Smooth muscle cell (in vitro differentiated cells): ENCODE measurements around the gene C5orf15. TPM values are rescaled to one million over a fixed set of nuclear protein-coding genes. Genes with fewer than 3 reads are reported as not detected.

Experiments
- DNase-seq: peaks from one replicate; lab custom pipeline; 2025; ENCODE audit not compliant: unreplicated experiment; lab: John Stamatoyannopoulos, UW
- H2AFZ ChIP-seq: fragments of 200-600 bp; sonication (generic); 2 replicates; pipeline ENCODE4 v1.6.0; 2016; ENCODE audit warnings: antibody characterized with exemption, low read depth, mild to moderate bottlenecking
- H3F3A ChIP-seq: fragments of 200-600 bp; sonication (generic); 2 replicates; pipeline ENCODE4 v1.6.0; 2017; ENCODE audit warnings: antibody characterized with exemption, low read depth
- H3K27ac ChIP-seq: fragments of 200-600 bp; sonication (generic); 2 replicates; pipeline ENCODE4 v1.5.1; 2016; ENCODE audit warnings: low read depth, mild to moderate bottlenecking
- H3K27me3 ChIP-seq: fragments of 200-600 bp; sonication (generic); 2 replicates; pipeline ENCODE4 v1.6.1; 2016; ENCODE audit warnings: low read depth, mild to moderate bottlenecking
- H3K36me3 ChIP-seq: fragments of 200-600 bp; sonication (generic); 2 replicates; pipeline ENCODE4 v1.5.1; 2016; ENCODE audit warnings: low read depth
- H3K4me1 ChIP-seq: fragments of 200-600 bp; sonication (generic); 2 replicates; pipeline ENCODE4 v1.5.1; 2016; ENCODE audit warnings: low read depth
- H3K4me2 ChIP-seq: fragments of 200-600 bp; sonication (generic); 2 replicates; pipeline ENCODE4 v1.6.0; 2016; ENCODE audit warnings: mild to moderate bottlenecking
- H3K4me3 ChIP-seq: fragments of 200-600 bp; sonication (generic); 2 replicates; pipeline ENCODE4 v1.5.1; 2016; ENCODE audit warnings: mild to moderate bottlenecking
- H3K79me2 ChIP-seq: fragments of 200-600 bp; sonication (generic); 2 replicates; pipeline ENCODE4 v1.6.0; 2016; ENCODE audit warnings: low read depth, mild to moderate bottlenecking
- H3K9ac ChIP-seq: fragments of 200-600 bp; sonication (generic); 2 replicates; pipeline ENCODE4 v1.6.0; 2016; ENCODE audit warnings: low read depth
- H3K9me3 ChIP-seq: fragments of 200-600 bp; sonication (generic); replicated peaks from 2 replicates; pipeline ENCODE4 v1.5.1; 2016; ENCODE audit warnings: low read depth
- H4K20me1 ChIP-seq: fragments of 200-600 bp; sonication (generic); 2 replicates; pipeline ENCODE4 v1.6.0; 2016; ENCODE audit warnings: low read depth
- CTCF ChIP-seq: fragments of 200-600 bp; sonication (generic); IDR thresholded peaks from 2 replicates; pipeline ENCODE4 v1.5.1; 2017; ENCODE audit warnings: borderline replicate concordance, mild to moderate bottlenecking, antibody characterized with exemption; ENCODE audit not compliant: insufficient read depth, poor library complexity, severe bottlenecking
- WGBS: methylation state at CpG from one replicate; pipeline ENCODE4 v1.1.7; 2016; ENCODE audit warnings: low lambda C conversion rate; 5-methylcytosine and 5-hydroxymethylcytosine counted together
- polyA plus RNA-seq: library from polyadenylated mRNA; unstranded; fragments of >200 nt; fragmentation: Nextera tagmentation; extraction: Ambion mirVana; gene quantifications from 2 replicates; pipeline ENCODE4 v1.2.1, GENCODE V29; 2016
- total RNA-seq: library from RNA; depleted of rRNA; stranded (reverse); fragments of >200 nt; gene quantifications from 2 replicates; pipeline ENCODE4 v1.2.3, GENCODE V29; 2014

The C5orf15 gene
- total and polyA plus RNA-seq, 2 experiments from 2014 or later: 64.9 to 128 TPM

- TF ChIP-seq CTCF: no peak
- Histone ChIP-seq H3K27ac (no peak overlapping the region), H3K36me3 (peaks cover 21% of the 10 kb centered on the region), H2AFZ (no peak overlapping the region), H3K79me2 (peaks cover 93% of the 10 kb centered on the region), H4K20me1 (peaks cover 97% of the 10 kb centered on the region), H3K4me1 (no peaks in the 10 kb centered on the region), H3K9me3 (no peaks in the 10 kb centered on the region), H3K4me2 (no peak overlapping the region), H3K4me3 (no peak overlapping the region), H3K27me3 (no peaks in the 10 kb centered on the region), H3K9ac (no peak overlapping the region), H3F3A (no peaks in the 10 kb centered on the region)
- no peak for DNase-seq
- 94% methylated on average over 3 of the region's 3 CpGs for WGBS
Observed at GRCh38 chr5:133985540-133986180, 17.2 kb upstream of the C5orf15 start.

- Histone ChIP-seq H2AFZ (no peak overlapping the region), H3K79me2 (peaks cover 80% of the 10 kb centered on the region), H3F3A (no peaks in the 10 kb centered on the region), H3K9ac (no peak overlapping the region), H3K4me1 (no peaks in the 10 kb centered on the region), H3K4me2 (no peak overlapping the region), H4K20me1 (peaks cover 87% of the 10 kb centered on the region), H3K9me3 (no peaks in the 10 kb centered on the region), H3K4me3 (no peak overlapping the region), H3K36me3 (peaks cover 4% of the 10 kb centered on the region), H3K27me3 (no peaks in the 10 kb centered on the region), H3K27ac (no peak overlapping the region)
- 95% methylated on average over 5 of the region's 5 CpGs for WGBS
- no peak for DNase-seq
- TF ChIP-seq CTCF: no peak
Observed at GRCh38 chr5:133983674-133984073, 15.2 kb upstream of the C5orf15 start.

- no peak overlapping the region for H3K9ac ChIP-seq
- no peak overlapping the region for H3K4me2 ChIP-seq
- no peak overlapping the region for H2AFZ ChIP-seq
- peaks cover 7% of the 10 kb centered on the region for H3F3A ChIP-seq
- peaks cover 61% of the 10 kb centered on the region for H3K79me2 ChIP-seq
- no peaks in the 10 kb centered on the region for H3K4me1 ChIP-seq
- TF ChIP-seq CTCF: no peak
- H3K27me3 ChIP-seq: no peaks in the 10 kb centered on the region
- peaks cover 76% of the 10 kb centered on the region for H4K20me1 ChIP-seq
- WGBS: 90% methylated on average over 1 of the region's 1 CpG
- H3K9me3 ChIP-seq: no peaks in the 10 kb centered on the region
- no peak for DNase-seq
- no peaks in the 10 kb centered on the region for H3K36me3 ChIP-seq
- H3K27ac ChIP-seq: no peak overlapping the region
- H3K4me3 ChIP-seq: no peak overlapping the region
Observed at GRCh38 chr5:133981714-133982113, 13.3 kb upstream of the C5orf15 start.

- Histone ChIP-seq H3K27ac (no peak overlapping the region), H2AFZ (no peak overlapping the region), H3K9ac (no peak overlapping the region), H3K4me2 (no peak overlapping the region), H3F3A (peaks cover 7% of the 10 kb centered on the region), H4K20me1 (peaks cover 67% of the 10 kb centered on the region), H3K36me3 (no peaks in the 10 kb centered on the region), H3K4me3 (no peak overlapping the region), H3K9me3 (no peaks in the 10 kb centered on the region), H3K4me1 (no peaks in the 10 kb centered on the region), H3K27me3 (no peaks in the 10 kb centered on the region), H3K79me2 (peaks cover 50% of the 10 kb centered on the region)
- TF ChIP-seq CTCF: no peak
- WGBS: 94% methylated on average over 7 of the region's 7 CpGs
- no peak for DNase-seq
Observed at GRCh38 chr5:133980652-133981051, 12.2 kb upstream of the C5orf15 start.
